NCI-H82 treated with DMSO at 0.1 percent for 48 hours (cell line): Measurements from ENCODE around the gene MPIG6B.

ENCODE experiments used
- DNase-seq: peaks from one replicate; lab custom pipeline; 2025; ENCODE audit not compliant: unreplicated experiment; lab: John Stamatoyannopoulos, UW

Gene MPIG6B

DNA sequence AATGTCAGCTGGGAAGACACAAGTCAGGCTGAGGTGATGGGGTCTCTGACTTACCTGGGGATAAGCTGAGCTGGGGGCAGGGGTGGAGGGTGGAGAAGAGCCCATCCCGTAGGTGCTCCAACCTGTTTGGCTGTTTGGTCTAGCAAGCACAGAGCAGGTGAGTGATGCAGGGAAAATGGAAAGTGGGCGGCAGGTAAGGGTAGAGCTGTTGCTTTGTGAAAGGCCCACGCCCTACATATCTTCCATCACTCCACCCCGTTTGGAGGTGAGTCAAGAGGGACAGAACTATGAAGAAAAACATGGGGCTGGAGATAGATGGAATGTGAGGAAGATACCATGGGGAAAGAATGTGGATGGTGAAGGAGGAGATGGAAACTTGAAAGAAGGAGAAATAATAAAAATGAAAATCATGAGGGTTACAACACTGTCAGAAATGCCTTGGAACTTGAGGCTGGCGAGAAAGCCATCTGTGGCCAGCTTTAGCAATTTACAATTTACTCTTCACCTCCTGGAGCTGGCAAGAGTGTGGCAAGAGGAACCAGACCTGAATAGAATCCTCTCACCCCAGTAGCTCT lies 2.9 kb upstream of the MPIG6B start:
- no peak for DNase-seq

DNA sequence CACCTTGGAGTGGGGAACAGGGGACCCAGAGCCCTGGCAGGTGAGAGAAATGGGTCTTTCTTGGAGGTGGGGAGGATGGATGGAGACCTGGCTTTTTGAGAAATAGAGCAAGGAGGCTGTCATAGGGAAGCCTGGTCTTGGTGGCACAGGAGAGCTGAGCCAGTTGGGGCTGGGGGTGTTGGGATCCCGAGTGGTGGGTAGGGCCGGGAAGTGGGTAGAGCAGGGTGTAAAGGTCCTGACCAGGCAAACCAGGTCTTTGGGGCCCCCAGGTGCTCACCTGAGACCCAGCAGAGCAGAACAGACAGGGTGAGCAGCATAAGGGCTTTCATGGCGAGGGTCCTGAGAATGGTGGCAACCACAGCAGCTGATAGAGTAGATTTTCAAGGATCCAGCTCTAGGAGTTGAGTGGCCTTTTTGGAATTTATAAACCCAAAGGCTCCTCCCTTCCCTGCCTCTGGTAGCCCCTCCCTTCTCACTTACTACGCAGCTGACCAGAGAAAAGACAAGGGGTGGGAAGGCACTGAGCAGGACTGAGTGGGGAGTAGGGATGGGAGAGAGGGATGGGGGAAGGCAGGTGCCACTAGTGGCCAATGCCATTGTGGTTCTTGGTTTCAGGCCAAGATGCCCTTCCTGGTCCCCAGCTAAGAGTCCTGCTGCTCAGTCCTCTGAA lies 1.7 kb upstream of the MPIG6B start, which contains the start of gene LY6G6C:
TSS of gene LY6G6C (minus strand) at position 396 of the 670 bp plus-strand sequence. CDS start at position 329, 67 bp downstream.
- DNase-seq: no peak

DNA sequence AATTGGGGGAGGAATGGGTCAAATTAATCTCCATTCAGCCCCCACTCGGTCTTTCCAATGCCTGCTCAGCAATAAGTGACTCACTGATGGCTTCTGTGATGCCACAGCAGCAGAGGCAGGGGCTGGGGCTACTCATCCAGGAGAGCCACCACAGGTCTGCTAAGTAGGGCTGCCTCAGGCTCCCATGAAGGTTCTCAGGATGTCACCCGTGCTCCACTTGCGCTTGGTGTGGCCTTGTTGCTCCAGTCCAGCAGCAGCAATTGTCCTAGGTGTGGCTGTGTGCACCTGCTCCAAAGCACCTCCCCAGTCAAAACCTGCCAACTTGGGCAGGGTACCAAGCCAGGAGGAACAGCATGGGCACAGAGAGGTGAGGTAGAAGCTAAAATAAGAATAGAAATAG lies 1.0 kb upstream of the MPIG6B start:
- no peak for DNase-seq

DNA sequence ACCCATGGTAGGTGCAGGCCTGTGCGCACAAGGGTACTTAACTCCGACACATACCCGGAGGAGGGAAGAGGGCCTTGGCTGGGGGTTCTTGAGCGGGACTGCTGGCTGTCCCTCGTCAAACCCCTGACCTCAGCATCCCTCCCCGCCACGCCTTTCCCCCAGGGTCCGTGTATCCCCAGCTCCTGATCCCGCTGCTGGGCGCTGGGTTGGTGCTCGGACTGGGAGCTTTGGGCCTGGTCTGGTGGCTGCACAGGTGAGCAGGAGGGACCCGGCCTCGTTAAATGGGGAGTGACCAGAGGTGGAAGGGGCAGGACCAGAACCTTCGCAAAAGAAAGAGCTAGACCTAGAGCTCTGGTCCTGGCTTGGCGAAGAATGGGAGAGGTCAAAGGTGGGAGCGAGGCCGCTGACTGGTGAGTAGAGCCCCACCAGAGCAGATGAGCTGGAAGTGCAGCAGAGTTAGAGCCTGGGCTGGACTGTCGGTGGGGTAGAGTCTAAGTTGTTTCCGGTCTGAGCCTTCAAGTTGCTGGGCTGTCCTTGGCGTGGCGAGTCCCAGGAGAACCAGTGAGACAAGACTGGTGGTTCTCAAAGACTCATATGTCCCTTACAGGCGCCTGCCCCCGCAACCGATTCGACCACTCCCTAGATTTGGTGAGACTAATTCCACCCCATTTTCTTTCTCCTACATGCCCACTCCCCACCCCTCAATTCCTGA lies 963 bp downstream of the MPIG6B start:
- no peak for DNase-seq

DNA sequence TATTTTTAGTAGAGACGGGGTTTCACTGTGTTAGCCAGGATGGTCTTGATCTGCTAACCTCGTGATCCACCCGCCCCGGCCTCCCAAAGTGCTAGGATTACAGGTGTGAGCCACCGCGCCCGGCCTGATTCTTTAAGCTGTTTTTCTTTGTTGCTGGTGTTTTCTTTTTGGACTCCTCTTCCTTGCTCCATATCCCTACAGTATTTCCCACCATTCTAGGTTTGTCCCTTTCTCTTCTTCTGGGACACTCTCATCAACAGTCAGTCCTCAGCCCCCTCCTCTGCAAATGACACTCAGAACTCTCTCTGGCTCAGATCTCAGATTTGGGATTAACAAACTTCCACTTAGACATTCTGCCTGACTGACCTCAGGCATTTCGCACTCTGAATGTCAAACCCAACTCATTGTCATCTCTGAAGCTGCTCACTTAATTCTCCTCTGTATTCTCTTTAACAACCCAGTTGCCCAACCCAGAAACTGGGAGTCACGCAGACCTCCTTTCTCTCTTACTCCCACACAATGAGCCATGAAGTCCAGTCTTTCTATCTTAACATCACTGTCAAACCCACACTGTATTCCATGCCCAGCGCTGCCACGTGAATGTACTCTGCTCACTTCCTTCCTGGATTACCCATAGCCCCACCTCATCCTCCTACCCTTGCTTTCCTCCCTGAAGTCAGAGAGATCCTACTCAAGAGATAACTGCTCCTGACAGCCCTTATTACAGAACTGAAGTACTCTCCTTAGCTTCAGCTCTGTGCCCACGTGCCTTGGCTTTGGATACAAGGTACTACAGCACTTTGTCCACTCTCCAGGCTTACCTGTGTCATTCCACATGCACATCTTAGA lies 2.6 kb downstream of the MPIG6B start:
- no peak for DNase-seq

DNA sequence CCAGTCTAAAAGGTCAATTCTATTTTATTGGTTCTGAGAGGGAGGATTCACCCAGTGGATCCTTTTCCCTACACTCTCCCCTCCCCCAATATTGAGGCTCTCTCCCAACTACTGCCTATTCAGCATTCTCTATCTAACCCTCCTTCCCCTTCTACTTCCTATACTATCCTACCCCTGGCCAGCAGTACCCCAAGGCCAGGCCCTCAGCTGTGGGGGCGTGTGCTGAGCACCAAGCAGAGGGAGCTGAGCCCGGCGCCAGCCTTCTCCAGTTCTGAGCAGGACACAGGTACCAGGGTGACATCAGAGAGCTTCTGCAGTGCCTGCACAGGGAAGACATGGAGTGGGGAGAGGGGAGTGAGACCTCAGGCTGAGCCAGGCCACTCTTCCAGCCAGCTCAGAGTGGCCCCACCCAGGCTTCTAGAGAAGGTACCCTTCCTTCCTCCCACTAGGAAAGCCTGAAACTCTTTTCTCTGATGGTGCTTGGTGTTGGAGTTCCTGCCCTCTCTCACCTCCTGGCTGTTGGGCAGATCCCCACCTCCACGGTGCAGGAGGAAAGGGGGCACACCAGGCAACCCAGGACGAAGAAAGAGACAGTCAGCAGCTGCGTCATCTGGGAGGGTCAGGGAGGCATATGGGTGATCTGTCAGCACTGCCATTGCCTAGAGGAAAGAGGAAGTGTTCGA lies 4.0 kb downstream of the MPIG6B start:
- no peak for DNase-seq

DNA sequence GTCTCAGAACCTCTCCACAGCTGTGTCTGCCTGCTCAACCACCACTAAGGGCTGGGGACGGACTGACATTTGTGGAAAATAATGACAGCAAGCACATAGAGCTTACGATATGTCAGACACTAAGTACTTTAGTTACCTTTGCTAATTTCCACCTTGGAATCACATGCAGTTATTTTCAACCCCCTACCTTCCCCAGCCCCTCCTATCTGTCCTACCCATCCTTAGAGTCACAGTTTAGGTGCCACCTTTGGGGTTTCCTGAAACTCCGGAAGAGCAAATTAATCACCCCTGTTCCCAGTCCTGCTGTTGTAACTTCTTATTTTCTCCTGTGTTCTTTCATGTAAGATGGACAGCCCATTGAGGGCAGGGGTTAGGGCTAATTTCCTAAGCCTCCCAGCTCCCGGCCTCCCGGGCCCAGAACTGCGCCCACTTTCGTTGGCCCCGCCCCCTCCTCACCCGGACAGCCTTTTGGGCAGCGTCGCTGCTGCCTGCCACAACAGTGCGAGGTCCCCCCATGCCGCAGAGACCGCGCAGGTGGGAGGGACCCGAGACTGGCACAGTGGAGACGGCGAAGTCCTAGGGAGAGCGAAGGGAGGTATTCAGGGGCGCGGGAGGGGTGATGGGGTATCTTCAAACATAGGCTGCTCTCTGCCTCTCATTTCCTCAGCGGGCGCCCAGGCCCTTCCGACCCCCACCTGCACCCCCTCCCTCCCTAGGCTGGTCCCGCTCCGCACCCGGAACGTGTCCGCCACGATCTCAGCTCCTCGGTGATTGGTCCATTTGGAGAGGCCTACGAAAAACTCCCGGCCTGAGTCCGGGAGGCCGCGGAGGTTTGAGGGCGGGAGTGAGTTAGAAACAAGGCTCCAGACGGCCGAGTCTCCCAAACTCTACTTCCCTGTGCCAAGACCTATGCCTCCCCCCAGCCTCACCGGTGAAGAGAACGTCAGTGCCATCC lies 4.8 kb downstream of the MPIG6B start:
- DNase-seq: no peak

DNA sequence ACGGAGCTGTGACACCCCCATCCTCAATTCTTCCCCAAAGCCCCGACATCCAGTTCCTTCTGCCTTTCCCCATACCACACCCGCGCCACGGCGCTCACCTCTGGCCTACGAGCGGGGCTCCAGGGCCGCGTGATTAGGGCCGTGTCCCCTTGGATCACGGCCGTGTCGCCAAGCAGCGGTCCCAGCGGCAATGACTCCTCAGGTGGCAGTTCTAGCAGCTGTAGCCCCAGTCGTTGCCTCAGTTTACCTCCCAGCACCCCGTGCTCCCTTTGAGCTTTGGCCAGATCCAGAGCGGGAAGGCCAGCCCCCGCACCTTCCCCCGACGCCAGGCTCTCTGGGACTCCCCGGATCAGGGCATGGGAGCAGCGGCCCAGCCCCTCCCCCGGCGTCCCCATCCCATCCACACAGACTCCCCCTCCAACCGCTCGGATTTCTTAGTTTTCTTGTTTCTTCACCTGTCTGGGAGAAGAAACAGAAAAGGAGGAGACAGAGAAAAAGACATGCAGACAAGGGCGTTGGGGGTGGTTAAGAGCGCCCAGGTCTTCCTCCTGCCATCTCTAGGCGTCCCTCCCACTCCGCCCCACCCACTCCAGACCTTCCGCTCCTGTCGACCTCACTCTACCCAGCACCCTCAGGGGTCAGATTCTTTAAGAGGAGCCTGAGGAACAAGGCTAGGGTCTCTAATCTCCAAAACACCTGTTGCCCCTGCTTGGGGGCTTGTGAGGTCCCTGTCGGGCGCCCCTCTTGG lies 5.8 kb downstream of the MPIG6B start, which contains the start of gene DDAH2:
TSS of gene DDAH2 (minus strand) at position 533 of the 748 bp plus-strand sequence. CDS start at position 395, 138 bp downstream.
- DNase-seq: no peak

DNA sequence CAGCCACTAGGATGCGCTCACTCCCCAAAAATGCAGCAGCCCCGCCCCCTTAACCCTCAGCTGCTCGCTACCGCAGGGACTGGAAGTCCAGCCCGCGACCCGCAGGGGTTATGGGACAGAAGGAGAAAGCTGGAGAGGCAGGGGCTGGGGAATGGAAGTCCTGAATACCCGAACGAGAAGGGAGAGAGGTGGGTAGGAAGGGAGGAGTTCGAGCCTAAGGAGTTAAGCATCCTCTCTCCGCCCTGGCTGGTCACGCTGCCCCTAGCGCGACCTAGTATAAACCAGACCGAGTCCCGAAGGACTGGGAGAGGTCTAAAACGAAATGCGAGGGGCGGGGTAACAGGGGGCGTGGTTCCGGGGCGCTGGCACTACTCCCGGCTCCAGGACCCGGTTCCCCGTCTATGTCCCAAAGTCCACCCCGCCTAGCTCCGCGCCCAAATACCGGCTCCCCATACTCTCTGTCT lies 6.4 kb downstream of the MPIG6B start:
- DNase-seq: peak; percentile 77

DNA sequence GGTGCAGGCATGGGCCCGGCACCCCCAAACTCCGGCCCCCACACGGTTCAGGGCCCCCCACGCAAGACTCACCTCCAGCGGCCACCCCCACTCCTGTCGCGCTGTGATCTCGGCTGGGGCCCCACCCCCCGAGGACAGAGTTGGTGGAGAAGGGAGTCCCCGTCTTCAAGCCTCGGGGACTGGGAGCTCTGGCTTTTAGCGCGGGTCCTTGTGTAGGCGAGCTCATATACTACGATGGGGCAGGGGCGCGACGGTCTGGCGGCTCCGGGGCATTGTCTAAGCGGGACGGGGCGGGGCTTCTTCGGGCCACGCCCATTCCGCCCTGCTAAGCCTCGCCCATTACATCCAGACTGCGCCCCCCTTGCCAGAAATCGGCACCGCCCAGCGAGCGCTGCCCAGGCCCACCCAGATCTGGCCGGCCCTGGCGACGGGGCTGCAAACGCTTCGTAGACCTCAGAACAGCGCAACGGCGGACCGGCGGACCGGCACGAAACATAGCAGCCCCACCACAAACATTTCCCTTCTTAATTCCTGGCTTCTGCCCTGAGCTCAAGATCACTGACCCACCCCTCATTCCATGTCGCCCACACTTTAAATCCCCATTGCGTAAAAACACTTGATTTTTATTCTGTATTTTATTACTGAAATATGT lies 6.9 kb downstream of the MPIG6B start:
- DNase-seq: peak; percentile 40

DNA sequence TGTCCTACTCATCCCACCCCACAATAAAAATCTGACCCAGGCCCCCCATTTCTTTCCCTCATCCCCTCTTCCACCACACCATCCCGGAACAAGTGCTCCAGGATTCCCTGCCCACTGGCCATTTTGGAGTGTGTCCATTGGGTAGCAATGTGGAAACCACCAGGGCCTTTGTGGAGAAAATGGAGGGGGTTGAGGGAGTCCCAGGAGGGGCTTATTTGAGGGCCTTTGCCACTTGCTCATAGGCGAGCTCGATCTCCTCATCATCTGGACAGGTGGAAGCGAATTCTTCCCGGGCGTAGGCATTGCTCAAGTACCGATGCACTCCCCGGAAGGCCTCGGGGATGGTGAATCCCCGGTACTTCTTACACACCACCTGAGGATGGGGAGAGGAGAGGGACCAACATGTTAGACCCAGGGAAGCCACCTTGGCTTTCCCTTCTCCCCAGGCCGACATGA lies 7.5 kb downstream of the MPIG6B start:
- DNase-seq: no peak

DNA sequence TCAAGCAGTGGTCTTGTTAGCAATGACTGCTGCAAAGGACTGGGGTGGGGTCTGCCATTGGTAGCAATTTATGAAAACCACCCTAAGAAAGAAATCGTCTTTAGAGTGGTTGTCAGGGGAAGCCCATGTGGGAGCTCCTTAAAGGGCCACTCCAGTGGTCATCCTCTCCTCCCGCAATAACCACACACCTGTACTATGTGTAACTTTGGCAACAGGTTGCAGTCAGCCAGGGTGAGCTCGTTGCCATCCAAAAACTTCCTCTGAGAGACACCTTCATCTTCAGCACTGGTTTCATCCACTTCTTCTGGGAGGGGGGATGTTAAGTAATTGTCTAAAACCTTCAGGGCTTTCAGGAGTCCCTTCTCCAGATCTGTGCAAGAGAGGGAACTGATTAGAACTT lies 8.9 kb downstream of the MPIG6B start:
- no peak for DNase-seq

DNA sequence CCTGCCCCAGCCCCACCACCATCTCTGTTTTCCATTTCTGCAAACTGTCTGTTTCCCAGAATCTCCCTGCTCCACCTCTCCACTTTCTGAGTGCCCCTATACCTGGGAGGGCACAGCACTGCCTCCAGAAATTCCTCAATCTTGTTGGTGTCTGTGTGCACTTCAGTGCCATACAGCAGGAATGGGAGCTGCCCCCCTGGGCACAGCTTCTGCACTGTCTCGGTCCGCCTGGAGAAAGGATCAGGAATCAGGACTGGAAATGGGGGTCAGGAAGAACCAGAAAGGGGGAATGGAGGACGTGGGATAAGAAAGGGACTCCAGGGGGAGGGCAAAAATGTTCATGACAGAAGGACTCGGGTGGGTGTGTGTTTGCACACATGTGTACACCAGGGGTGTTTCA lies 10.6 kb downstream of the MPIG6B start:
- no peak for DNase-seq

DNA sequence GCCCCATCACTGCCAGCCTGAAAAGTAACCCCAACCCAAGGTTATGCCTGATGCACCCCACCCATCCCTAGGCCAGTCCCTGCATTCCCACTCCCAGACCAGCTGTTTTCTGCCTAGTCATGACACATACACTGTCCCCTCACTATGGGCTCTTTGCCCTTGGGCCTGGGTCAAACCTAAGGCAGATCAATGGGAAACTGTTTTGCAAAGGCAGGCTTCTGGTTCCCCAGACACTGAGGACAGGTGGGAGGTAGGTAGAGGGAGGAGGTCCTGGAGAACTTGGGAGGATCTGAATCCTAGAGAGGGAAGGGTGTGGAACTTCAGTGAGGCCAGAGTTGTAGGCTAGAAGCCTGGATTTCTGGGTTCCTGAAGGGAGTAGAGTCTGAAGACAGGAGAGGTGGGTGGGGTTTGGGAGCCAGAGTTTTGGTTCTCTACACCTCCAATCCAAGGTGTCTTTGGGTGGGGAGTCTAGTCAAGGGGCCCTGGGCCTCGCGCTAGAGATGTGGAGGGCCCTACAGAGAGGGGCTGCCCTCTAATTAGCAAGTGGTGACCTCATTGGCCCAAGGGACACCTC lies 11.2 kb downstream of the MPIG6B start:
- DNase-seq: no peak

DNA sequence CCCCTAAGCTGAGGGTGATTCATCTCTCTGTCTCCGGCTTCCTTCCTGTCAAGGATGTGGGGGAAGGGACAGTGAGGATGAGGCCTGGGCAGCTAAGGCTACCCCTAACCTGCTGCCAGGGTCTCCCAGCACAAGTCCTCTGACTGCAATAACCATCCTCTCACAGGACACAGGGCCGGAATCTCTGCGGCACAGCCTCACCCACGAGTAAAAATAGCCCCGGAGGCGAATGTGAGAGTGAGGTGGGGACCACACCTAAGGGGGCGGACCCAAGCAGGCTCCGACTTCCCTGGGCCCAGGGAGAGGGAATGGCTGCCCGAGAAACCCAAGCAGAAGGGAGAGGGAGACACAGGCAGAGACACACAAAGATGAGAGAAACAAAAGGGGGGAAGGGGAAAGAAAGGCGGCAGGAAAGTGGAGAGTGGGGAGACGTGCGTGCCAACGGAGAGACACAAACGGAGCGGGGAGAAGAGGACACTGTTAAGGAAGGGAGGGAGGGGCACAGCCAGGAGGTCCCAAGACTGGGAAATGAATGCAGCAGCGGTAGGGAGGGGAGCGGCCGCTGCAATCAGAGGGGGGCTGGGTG lies 11.7 kb downstream of the MPIG6B start:
- DNase-seq: no peak

DNA sequence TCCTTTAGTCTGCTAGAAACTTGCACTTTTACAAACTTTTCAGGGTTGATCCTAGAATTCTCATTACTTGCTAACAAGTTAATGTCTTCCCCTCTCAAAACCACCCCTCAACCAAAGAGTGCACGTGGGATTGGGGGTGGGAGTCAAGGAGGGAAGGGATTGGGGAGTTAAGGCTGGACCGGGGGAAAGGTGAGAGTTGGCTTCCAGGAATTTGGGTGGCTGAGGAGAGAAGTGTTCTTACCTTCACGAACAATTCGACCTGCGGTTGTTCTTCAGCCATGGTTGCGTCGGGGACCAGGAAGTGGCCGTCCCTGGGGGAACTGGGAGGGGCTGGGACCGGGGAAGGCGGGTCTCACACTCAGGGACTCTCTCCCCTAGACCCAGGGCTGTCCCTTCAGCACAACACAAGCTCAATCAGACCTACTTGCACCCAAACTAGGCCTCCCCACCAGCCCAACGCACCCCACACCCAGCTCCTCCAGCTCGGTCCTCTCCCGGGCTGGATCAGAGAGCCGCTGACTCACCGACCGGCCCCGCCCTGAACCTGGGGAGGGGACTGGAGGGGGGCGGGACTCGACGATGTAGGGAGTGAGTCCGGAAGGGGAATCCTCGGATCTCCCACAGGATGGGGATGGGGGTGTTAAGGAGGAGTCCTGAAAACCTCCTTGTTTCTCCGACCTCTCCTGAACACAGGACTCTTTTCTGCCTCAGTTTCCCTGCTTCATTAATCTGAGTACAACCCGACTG lies 13.0 kb downstream of the MPIG6B start, which contains the start of gene CLIC1:
TSS of gene CLIC1 (minus strand) at position 510 of the 747 bp plus-strand sequence. CDS start at position 280, 230 bp downstream.
- DNase-seq: peak; percentile 52
